ENCODE results near the gene CKAP4.

CKAP4 gene

GRCh38 chr12:106193394-106194215 lies 54.2 kb downstream of the CKAP4 start:
- no peak for DNase-seq

DNA sequence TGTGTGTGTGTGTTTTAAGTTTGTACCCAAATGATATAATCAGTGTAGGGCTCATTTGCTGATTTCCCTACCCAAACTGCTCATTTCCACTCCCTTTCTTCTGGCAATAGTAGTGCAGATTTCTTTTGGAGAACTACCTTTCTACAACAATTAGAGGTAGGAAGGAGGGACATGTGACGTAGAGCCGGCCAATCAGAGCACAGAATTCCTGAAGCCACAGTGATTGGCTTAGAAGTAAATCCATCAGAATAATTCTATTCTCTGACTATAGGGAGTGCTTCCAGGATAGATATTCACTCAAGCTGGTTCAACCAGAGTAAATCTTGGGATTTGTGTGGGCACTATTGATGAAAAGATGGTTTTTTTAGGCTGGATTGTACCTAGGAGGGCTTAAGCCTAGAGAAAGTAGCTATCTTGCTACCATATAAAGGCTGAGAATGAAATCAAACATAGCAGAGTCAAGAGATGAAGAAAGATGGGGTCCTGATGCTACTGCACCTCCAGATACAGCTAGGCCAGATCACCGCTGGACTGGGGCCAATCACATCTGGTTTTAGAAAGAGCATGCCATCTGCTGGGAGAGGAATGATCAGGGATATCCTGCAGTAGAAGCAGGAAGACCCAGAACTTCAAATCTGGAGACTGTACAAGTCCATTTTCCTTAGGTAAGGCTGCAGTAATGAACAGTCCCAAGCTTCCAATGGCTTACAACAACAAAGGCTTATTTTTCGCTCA lies 55.0 kb downstream of the CKAP4 start:
- DNase-seq = no peak

DNA sequence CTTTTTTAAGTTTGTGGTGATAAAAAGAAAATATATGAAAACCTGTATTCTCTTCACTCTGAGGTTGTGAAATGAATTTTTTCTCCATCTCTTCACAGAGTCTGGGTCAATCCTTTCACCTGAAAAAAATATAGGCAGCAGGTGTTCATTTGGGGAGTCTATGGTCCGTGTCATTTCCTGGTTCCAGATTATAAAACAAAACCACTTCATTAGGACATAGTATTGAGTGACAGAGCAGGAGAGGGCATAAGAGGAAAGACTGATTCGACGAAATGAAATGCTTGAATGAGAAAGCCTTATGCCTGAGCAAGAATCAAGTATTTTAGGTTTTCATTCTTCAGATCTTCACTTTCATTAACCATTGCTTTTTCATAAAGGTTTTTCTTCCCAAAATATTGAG lies 57.2 kb downstream of the CKAP4 start:
- peak; percentile 50 for DNase-seq

DNA sequence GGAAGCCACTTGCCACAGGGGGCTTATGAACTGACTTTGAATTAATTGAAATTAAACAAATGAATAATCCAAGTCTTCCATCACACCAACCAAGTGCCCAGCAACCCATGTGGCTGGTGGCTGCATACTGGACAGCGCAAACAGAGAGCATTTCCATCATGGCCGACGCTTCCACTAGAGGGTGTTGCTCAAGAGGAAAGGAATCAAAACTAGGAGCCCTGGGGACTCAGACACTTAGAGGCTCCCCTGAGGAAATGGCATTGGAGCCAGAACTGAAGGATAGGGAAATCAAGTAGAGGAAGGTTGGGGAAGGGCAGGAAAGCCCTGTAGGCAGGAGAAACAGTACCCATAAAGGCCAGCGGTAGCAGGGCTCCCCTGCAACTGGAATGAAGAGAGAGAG lies 58.5 kb downstream of the CKAP4 start:
- no peak for DNase-seq

- DNase-seq = no peak
These were observed 59.6 kb downstream of the CKAP4 start for GRCh38 chr12:106188256-106188655.

Measured in NCI-H2107 (cell line).